Neural cell (in vitro differentiated cells): ENCODE results near the gene CPA2. TPM values are rescaled to one million over a fixed set of nuclear protein-coding genes. Genes with fewer than 3 reads are reported as not detected.

Experiments
- H2AFZ ChIP-seq: fragments of 200-600, 300-800 bp; sonication (generic), shearing (Covaris generic); 2 replicates; pipeline ENCODE4 v1.6.0; 2014; ENCODE audit warnings: low read depth, mild to moderate bottlenecking, antibody characterized with exemption, low read length, moderate library complexity
- H3F3A ChIP-seq: fragments of 200-600 bp; shearing (Covaris generic); 2 replicates; pipeline ENCODE4 v1.6.1; 2016; ENCODE audit warnings: mild to moderate bottlenecking, moderate library complexity, mixed read lengths, antibody characterized with exemption, low read length; ENCODE audit not compliant: insufficient read depth, poor library complexity, severe bottlenecking
- H3K27ac ChIP-seq: fragments of 200-600, 300-800 bp; sonication (generic), shearing (Covaris generic); 2 replicates; pipeline ENCODE4 v1.5.1; 2014; ENCODE audit warnings: mild to moderate bottlenecking, low read length, moderate library complexity
- H3K27me3 ChIP-seq: fragments of 300-800, 200-600 bp; sonication (generic), shearing (Covaris generic); 2 replicates; pipeline ENCODE4 v1.6.0; 2014; ENCODE audit warnings: mild to moderate bottlenecking, low read depth, low read length, moderate library complexity; ENCODE audit not compliant: insufficient read depth
- H3K36me3 ChIP-seq: fragments of 300-800, 200-600 bp; sonication (generic), shearing (Covaris generic); 2 replicates; pipeline ENCODE4 v1.5.1; 2014; ENCODE audit warnings: mild to moderate bottlenecking, antibody characterized with exemption, low read length, moderate library complexity; ENCODE audit not compliant: insufficient read depth
- H3K4me2 ChIP-seq: fragments of 300-800, 200-600 bp; sonication (generic), shearing (Covaris generic); 2 replicates; pipeline ENCODE4 v1.6.0; 2014; ENCODE audit warnings: mild to moderate bottlenecking, low read length
- H3K4me3 ChIP-seq: fragments of 300-800, 200-600 bp; sonication (generic), shearing (Covaris generic); 2 replicates; pipeline ENCODE4 v1.5.1; 2014; ENCODE audit warnings: mild to moderate bottlenecking, low read length, moderate library complexity
- H3K79me2 ChIP-seq: fragments of 200-600 bp; shearing (Covaris generic); replicated peaks from 2 replicates; pipeline ENCODE4 v1.6.0; 2014; ENCODE audit warnings: mild to moderate bottlenecking, low read length, moderate library complexity; ENCODE audit not compliant: insufficient read depth
- H3K9ac ChIP-seq: fragments of 300-800, 200-600 bp; sonication (generic), shearing (Covaris generic); 2 replicates; pipeline ENCODE4 v1.6.1; 2016; ENCODE audit warnings: mild to moderate bottlenecking, low read length, mixed read lengths
- H3K9me2 ChIP-seq: fragments of 200-600 bp; shearing (Covaris generic); 2 replicates; pipeline ENCODE4 v1.6.1; 2016; ENCODE audit warnings: mild to moderate bottlenecking, low read length, mixed read lengths; ENCODE audit not compliant: insufficient read depth
- H3K9me3 ChIP-seq: fragments of 200-600, 300-800 bp; sonication (generic), shearing (Covaris generic); 2 replicates; pipeline ENCODE4 v1.6.1; 2016; ENCODE audit warnings: mild to moderate bottlenecking, mixed run types, low read length, moderate library complexity, mixed read lengths
- H4K20me1 ChIP-seq: fragments of 200-600 bp; shearing (Covaris generic); 2 replicates; pipeline ENCODE4 v1.6.1; 2016; ENCODE audit warnings: mild to moderate bottlenecking, mixed run types; ENCODE audit not compliant: insufficient read depth
- CTCF ChIP-seq: fragments of 450-650 bp; IDR thresholded peaks from 2 replicates; pipeline ENCODE4 v1.5.1; 2014; ENCODE audit warnings: antibody characterized with exemption, mild to moderate bottlenecking, moderate library complexity; ENCODE audit not compliant: poor library complexity, severe bottlenecking
- EP300 ChIP-seq: fragments of 450-650 bp; conservative IDR thresholded peaks from 2 replicates; pipeline ENCODE4 v1.6.1; 2014; ENCODE audit warnings: antibody characterized with exemption, mild to moderate bottlenecking, moderate library complexity; ENCODE audit not compliant: poor library complexity, severe bottlenecking
- EZH2 ChIP-seq: fragments of 200-600, 300-800 bp; shearing (Covaris generic), sonication (generic); IDR thresholded peaks from 2 replicates; pipeline ENCODE4 v1.6.1; 2014; ENCODE audit warnings: antibody characterized with exemption, low read length, borderline replicate concordance, mild to moderate bottlenecking; ENCODE audit not compliant: insufficient read depth, poor library complexity, severe bottlenecking
- MXI1 ChIP-seq: fragments of 450-650 bp; conservative IDR thresholded peaks from 2 replicates; pipeline ENCODE4 v1.6.1; 2014; ENCODE audit warnings: antibody characterized with exemption, mild to moderate bottlenecking; ENCODE audit not compliant: poor library complexity, severe bottlenecking
- POLR2AphosphoS5 ChIP-seq: IDR thresholded peaks from 2 replicates; pipeline ENCODE4 v1.6.1; 2012
- RAD21 ChIP-seq: fragments of 450-650 bp; conservative IDR thresholded peaks from 2 replicates; pipeline ENCODE4 v1.6.1; 2014; ENCODE audit warnings: antibody characterized with exemption, mild to moderate bottlenecking, moderate library complexity
- REST ChIP-seq: IDR thresholded peaks from 2 replicates; pipeline ENCODE4 v1.6.1; 2012; ENCODE audit warnings: borderline replicate concordance
- SMC3 ChIP-seq: fragments of 450-650 bp; conservative IDR thresholded peaks from 2 replicates; pipeline ENCODE4 v1.6.1; 2014; ENCODE audit warnings: antibody characterized with exemption, mild to moderate bottlenecking, moderate library complexity; ENCODE audit not compliant: poor library complexity
- TAF1 ChIP-seq: IDR thresholded peaks from 2 replicates; pipeline ENCODE4 v1.6.1; 2012; ENCODE audit warnings: low read depth
- polyA plus RNA-seq: library from polyadenylated mRNA; depleted of rRNA; stranded (reverse); fragments of >200 nt; gene quantifications from 2 replicates; pipeline ENCODE4 v1.2.3, GENCODE V29; 2014

CPA2 gene
- polyA plus RNA-seq, 1 donor from 2014 or later: 0.41 TPM

- H3K9ac ChIP-seq: no peak overlapping the region
- H3K27ac ChIP-seq: no peak overlapping the region
- H3K27me3 ChIP-seq: no peaks in the 10 kb centered on the region
- no peaks in the 10 kb centered on the region for H3K9me2 ChIP-seq
- TF ChIP-seq POLR2AphosphoS5: no peak
- TF ChIP-seq EP300: no peak
- TF ChIP-seq EZH2: no peak
- no peak for TF ChIP-seq TAF1
- no peak for TF ChIP-seq CTCF
- TF ChIP-seq RAD21: no peak
- TF ChIP-seq SMC3: no peak
- no peak for TF ChIP-seq REST
- no peak for TF ChIP-seq MXI1
- H3K4me2 ChIP-seq: no peak overlapping the region
- no peaks in the 10 kb centered on the region for H3K36me3 ChIP-seq
- H2AFZ ChIP-seq: no peak overlapping the region
- H3F3A ChIP-seq: peaks cover under 1% of the 10 kb centered on the region
- no peak overlapping the region for H3K4me3 ChIP-seq
- H3K9me3 ChIP-seq: no peaks in the 10 kb centered on the region
- H4K20me1 ChIP-seq: no peaks in the 10 kb centered on the region
- no peaks in the 10 kb centered on the region for H3K79me2 ChIP-seq
Measured at GRCh38 chr7:130303982-130304381, 37.3 kb downstream of the CPA2 start.

GRCh38 chr7:130304878-130305277, 38.2 kb downstream of the CPA2 start:
- no peaks in the 10 kb centered on the region for H3K79me2 ChIP-seq
- no peaks in the 10 kb centered on the region for H3F3A ChIP-seq
- no peak overlapping the region for H3K4me2 ChIP-seq
- no peak for TF ChIP-seq TAF1
- TF ChIP-seq CTCF: no peak
- TF ChIP-seq RAD21: no peak
- TF ChIP-seq POLR2AphosphoS5: no peak
- no peak for TF ChIP-seq REST
- TF ChIP-seq MXI1: no peak
- no peak for TF ChIP-seq SMC3
- TF ChIP-seq EZH2: no peak
- TF ChIP-seq EP300: no peak
- H3K9ac ChIP-seq: no peak overlapping the region
- H3K4me3 ChIP-seq: no peak overlapping the region
- H3K36me3 ChIP-seq: no peaks in the 10 kb centered on the region
- H4K20me1 ChIP-seq: no peaks in the 10 kb centered on the region
- no peak overlapping the region for H2AFZ ChIP-seq
- no peaks in the 10 kb centered on the region for H3K9me2 ChIP-seq
- no peaks in the 10 kb centered on the region for H3K27me3 ChIP-seq
- H3K27ac ChIP-seq: no peak overlapping the region
- H3K9me3 ChIP-seq: no peaks in the 10 kb centered on the region
